ENCODE results near the gene MYOM3.

DNA sequence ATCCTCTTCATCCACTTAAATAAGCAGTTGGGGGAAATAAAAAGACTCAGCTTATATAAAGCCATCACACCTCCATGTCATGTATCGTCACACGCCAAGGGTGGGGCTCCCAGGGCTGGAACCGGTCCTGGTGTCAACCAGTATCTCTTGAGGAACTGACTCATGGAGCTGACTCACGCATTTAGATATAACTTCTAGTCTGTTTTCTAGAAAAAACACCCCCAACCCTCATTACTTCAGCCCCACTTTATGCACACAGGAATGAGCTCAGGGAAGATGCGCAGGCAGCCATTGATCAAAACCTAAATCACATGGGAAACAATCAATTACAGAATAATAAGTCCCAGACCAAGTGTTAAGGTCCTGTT, 37.9 kb upstream of the MYOM3 start:
- TF ChIP-seq ZFX (IDR thresholded peaks at IDR 0.05; ENCODE audit: borderline replicate concordance), result no peak
- TF ChIP-seq, protein P1, sequence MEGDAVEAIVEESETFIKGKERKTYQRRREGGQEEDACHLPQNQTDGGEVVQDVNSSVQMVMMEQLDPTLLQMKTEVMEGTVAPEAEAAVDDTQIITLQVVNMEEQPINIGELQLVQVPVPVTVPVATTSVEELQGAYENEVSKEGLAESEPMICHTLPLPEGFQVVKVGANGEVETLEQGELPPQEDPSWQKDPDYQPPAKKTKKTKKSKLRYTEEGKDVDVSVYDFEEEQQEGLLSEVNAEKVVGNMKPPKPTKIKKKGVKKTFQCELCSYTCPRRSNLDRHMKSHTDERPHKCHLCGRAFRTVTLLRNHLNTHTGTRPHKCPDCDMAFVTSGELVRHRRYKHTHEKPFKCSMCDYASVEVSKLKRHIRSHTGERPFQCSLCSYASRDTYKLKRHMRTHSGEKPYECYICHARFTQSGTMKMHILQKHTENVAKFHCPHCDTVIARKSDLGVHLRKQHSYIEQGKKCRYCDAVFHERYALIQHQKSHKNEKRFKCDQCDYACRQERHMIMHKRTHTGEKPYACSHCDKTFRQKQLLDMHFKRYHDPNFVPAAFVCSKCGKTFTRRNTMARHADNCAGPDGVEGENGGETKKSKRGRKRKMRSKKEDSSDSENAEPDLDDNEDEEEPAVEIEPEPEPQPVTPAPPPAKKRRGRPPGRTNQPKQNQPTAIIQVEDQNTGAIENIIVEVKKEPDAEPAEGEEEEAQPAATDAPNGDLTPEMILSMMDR (IDR thresholded peaks at IDR 0.05), result no peak
